Osteoblast (primary cell): ENCODE results near the gene PTMS. TPM values are rescaled to one million over a fixed set of nuclear protein-coding genes. Genes with fewer than 3 reads are reported as not detected.

Source experiments
- DNase-seq: peaks from one replicate; pipeline ENCODE4 v3.0.0; 2011; ENCODE audit warnings: low spot score, mixed read lengths; ENCODE audit not compliant: insufficient read length; ENCODE audit errors: missing footprints
- H2AFZ ChIP-seq: 2 replicates; pipeline ENCODE4 v1.6.0; 2011; ENCODE audit warnings: mild to moderate bottlenecking, low read length
- H3K27ac ChIP-seq: 2 replicates; pipeline ENCODE4 v1.5.1; 2011; ENCODE audit warnings: mild to moderate bottlenecking, low read depth, low read length, moderate library complexity
- H3K27me3 ChIP-seq: 2 replicates; pipeline ENCODE4 v1.6.0; 2012; ENCODE audit warnings: mild to moderate bottlenecking, control low read depth, inconsistent platforms, low read length, moderate library complexity; ENCODE audit not compliant: insufficient read depth
- H3K36me3 ChIP-seq: 2 replicates; pipeline ENCODE4 v1.5.1; 2011; ENCODE audit warnings: mild to moderate bottlenecking, low read length, control low read depth, moderate library complexity; ENCODE audit not compliant: insufficient read depth
- H3K4me1 ChIP-seq: 2 replicates; pipeline ENCODE4 v1.5.1; 2011; ENCODE audit warnings: mild to moderate bottlenecking, low read length, control low read depth, moderate library complexity; ENCODE audit not compliant: insufficient read depth
- H3K4me2 ChIP-seq: 2 replicates; pipeline ENCODE4 v1.6.0; 2011; ENCODE audit warnings: mild to moderate bottlenecking, low read length; ENCODE audit not compliant: insufficient read depth
- H3K4me3 ChIP-seq: fragments of 200-600 bp; sonication (generic); 3 replicates; pipeline ENCODE4 v1.5.1; 2012; ENCODE audit warnings: mild to moderate bottlenecking, low read length, inconsistent platforms; ENCODE audit not compliant: insufficient read depth
- H3K79me2 ChIP-seq: 2 replicates; pipeline ENCODE4 v1.6.0; 2012; ENCODE audit warnings: mild to moderate bottlenecking, low read length, control low read depth, inconsistent platforms; ENCODE audit not compliant: insufficient read depth
- H3K9me3 ChIP-seq: 2 replicates; pipeline ENCODE4 v1.5.1; 2011; ENCODE audit warnings: low read depth, low read length, control low read depth
- H4K20me1 ChIP-seq: 2 replicates; pipeline ENCODE4 v1.6.0; 2012; ENCODE audit warnings: mild to moderate bottlenecking, low read length, control low read depth; ENCODE audit not compliant: insufficient read depth
- CTCF ChIP-seq: IDR thresholded peaks from 2 replicates; pipeline ENCODE4 v1.5.1; 2011; ENCODE audit warnings: mild to moderate bottlenecking, low read depth, low read length, moderate library complexity; ENCODE audit errors: extremely low read depth
- total RNA-seq: library from RNA; depleted of rRNA; stranded (reverse); fragments of >200 nt; gene quantifications from 2 replicates; pipeline ENCODE4 v1.2.3, GENCODE V29; 2012

Gene PTMS
- total RNA-seq = 70.4 and 72.7 TPM in 2 replicates

GRCh38 chr12:6765634-6766581 is at the start of gene PTMS:
TSS of gene PTMS (plus strand) at chr12:6766363. CDS start at chr12:6766706, 343 bp downstream.
- Histone ChIP-seq H3K4me3 (peak within 1 kb of the TSS; percentile 89), H3K4me2 (peak within 1 kb of the TSS; percentile 84), H3K9me3 (no peaks in the 10 kb centered on the region), H3K79me2 (peaks cover 29% of the 10 kb centered on the region), H3K27me3 (no peaks in the 10 kb centered on the region), H3K36me3 (peaks cover 8% of the 10 kb centered on the region), H2AFZ (peak within 1 kb of the TSS; percentile 60), H3K27ac (peak within 1 kb of the TSS; percentile 78), H4K20me1 (peaks cover 24% of the 10 kb centered on the region), H3K4me1 (peaks cover 38% of the 10 kb centered on the region)
- no peak for TF ChIP-seq CTCF
- peak; percentile 98 for DNase-seq

- Histone ChIP-seq H3K4me2 (no peak overlapping the region), H3K79me2 (no peaks in the 10 kb centered on the region), H3K36me3 (no peaks in the 10 kb centered on the region), H3K27ac (no peak overlapping the region), H3K4me1 (no peaks in the 10 kb centered on the region), H4K20me1 (no peaks in the 10 kb centered on the region), H3K27me3 (no peaks in the 10 kb centered on the region), H3K9me3 (no peaks in the 10 kb centered on the region), H3K4me3 (no peak overlapping the region), H2AFZ (no peak overlapping the region)
- no peak for DNase-seq
- no peak for TF ChIP-seq CTCF
Observed at GRCh38 chr12:6716874-6717437, 49.2 kb upstream of the PTMS start.

DNA sequence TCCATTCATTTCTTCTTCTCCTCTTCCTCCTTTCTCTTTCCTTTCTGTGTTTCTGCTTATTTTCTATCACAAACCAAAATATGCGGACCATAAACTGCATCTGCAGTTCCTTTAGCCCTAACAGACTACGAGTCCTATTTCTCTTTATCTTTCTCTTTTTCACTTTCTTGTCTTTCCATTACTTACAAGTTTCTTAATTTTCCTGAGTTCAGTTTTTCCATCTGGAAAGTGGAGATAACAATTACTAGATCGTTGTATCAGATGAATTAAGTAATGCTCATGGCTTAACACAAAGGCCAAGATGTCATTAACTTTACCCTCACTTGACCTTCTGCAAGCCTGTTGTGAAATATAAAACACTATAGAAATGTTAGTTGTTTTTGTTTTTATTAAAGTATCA is 43.3 kb upstream of the PTMS start:
- H3K4me3 ChIP-seq = no peak overlapping the region
- peak overlapping the region; percentile 88 for H3K4me2 ChIP-seq
- no peak for TF ChIP-seq CTCF

More for the DNA sequence above, 43.3 kb upstream of the PTMS start:
- H3K27me3 ChIP-seq = no peaks in the 10 kb centered on the region
- no peak for DNase-seq
- peaks cover 9% of the 10 kb centered on the region for H3K36me3 ChIP-seq
- peaks cover 17% of the 10 kb centered on the region for H3K79me2 ChIP-seq
- H2AFZ ChIP-seq = no peak overlapping the region
- H4K20me1 ChIP-seq = no peaks in the 10 kb centered on the region
- no peak overlapping the region for H3K27ac ChIP-seq
- H3K4me1 ChIP-seq = peaks cover 9% of the 10 kb centered on the region
- H3K9me3 ChIP-seq = no peaks in the 10 kb centered on the region
